H1 (cell line): ENCODE data around the gene MOV10L1. TPM values are rescaled to one million over a fixed set of nuclear protein-coding genes. Genes with fewer than 3 reads are reported as not detected.

ENCODE experiments used
- CTCF ChIA-PET: fragments of 300-600 bp; sonication (Branson Sonifier 250); formaldehyde crosslinking; loops from one replicate; lab custom pipeline; 2021; ENCODE audit not compliant: partially characterized antibody; lab: Charles Lee
- POLR2A ChIA-PET: fragments of 300-600 bp; sonication (Branson Sonifier 250); formaldehyde crosslinking; loops from one replicate; lab custom pipeline; 2021; ENCODE audit warnings: inconsistent platforms; ENCODE audit not compliant: partially characterized antibody; lab: Charles Lee
- DNase-seq, 2 experiments: peaks; one replicate each; pipeline versions ENCODE4 v3.0.0 to v3.0.0-alpha.2; 2010 to 2022; ENCODE audit warnings: low spot score in 2 of 2, low read depth in 1 of 2, mixed read lengths in 1 of 2
- FAIRE-seq: peaks from 2 replicates; lab custom pipeline; 2011; peaks lifted over from hg19 to GRCh38; lab: Jason Lieb, UNC
- H2AFZ ChIP-seq: 2 replicates; pipeline ENCODE4 v1.8.1; 2012; ENCODE audit warnings: low read length, inconsistent platforms
- H2AK5ac ChIP-seq: 2 replicates; pipeline ENCODE4 v1.6.1; 2013; ENCODE audit warnings: low read depth, low read length
- H2BK120ac ChIP-seq: replicated peaks from 2 replicates; pipeline ENCODE3; 2013; ENCODE audit warnings: low read depth, low read length, inconsistent platforms
- H2BK12ac ChIP-seq: 2 replicates; pipeline ENCODE4 v1.6.1; 2013; ENCODE audit warnings: low read depth, low read length
- H2BK15ac ChIP-seq: 2 replicates; pipeline ENCODE4 v1.6.1; 2013; ENCODE audit warnings: low read length
- H2BK20ac ChIP-seq: 2 replicates; pipeline ENCODE4 v1.6.1; 2013; ENCODE audit warnings: low read length
- H2BK5ac ChIP-seq: 2 replicates; pipeline ENCODE4 v1.6.1; 2013; ENCODE audit warnings: low read depth, low read length
- H3K14ac ChIP-seq: 2 replicates; pipeline ENCODE4 v1.6.1; 2013; ENCODE audit warnings: inconsistent platforms; ENCODE audit not compliant: insufficient read length
- H3K18ac ChIP-seq: 2 replicates; pipeline ENCODE4 v1.6.1; 2013; ENCODE audit warnings: low read length; ENCODE audit errors: extremely low read depth
- H3K23ac ChIP-seq: 2 replicates; pipeline ENCODE4 v1.6.1; 2013; ENCODE audit warnings: inconsistent platforms; ENCODE audit not compliant: insufficient read length
- H3K23me2 ChIP-seq: 2 replicates; pipeline ENCODE4 v1.6.1; 2013; ENCODE audit warnings: low read depth, low read length
- H3K27ac ChIP-seq: 2 replicates; pipeline ENCODE4 v1.6.1; 2011; ENCODE audit warnings: low read depth, low read length, inconsistent platforms
- H3K27me3 ChIP-seq, 4 experiments: replicated peaks in 1 of 4; 1 replicate in 1 of 4; 2 replicates in 3 of 4; pipeline versions ENCODE4 v1.6.1 to v1.8.1; 2011 to 2013; ENCODE audit warnings: low read length in 3 of 4, mild to moderate bottlenecking in 3 of 4, inconsistent platforms in 2 of 4, mixed read lengths in 2 of 4, moderate library complexity in 1 of 4; ENCODE audit not compliant: control insufficient read depth in 3 of 4, insufficient read depth in 3 of 4; ENCODE audit errors: extremely low read depth in 1 of 4
- H3K36me3 ChIP-seq, 4 experiments: 2 replicates each; pipeline versions ENCODE4 v1.6.1 to v1.8.1; 2011 to 2013; ENCODE audit warnings: mild to moderate bottlenecking in 4 of 4, low read length in 3 of 4, moderate library complexity in 2 of 4, control low read depth in 1 of 4, inconsistent platforms in 1 of 4; ENCODE audit not compliant: insufficient read depth in 4 of 4, control insufficient read depth in 2 of 4
- H3K4ac ChIP-seq: replicated peaks from 2 replicates; pipeline ENCODE3; 2013; ENCODE audit warnings: low read length, low read depth, mixed read lengths, inconsistent platforms; ENCODE audit not compliant: insufficient read length
- H3K4me1 ChIP-seq, 4 experiments: replicated peaks in 1 of 4; 1 replicate in 1 of 4; 2 replicates in 3 of 4; pipeline versions ENCODE4 v1.6.1 to v1.8.1; 2011 to 2013; ENCODE audit warnings: low read length in 3 of 4, inconsistent platforms in 2 of 4, mixed read lengths in 1 of 4; ENCODE audit not compliant: insufficient read depth in 4 of 4, control insufficient read depth in 3 of 4
- H3K4me2 ChIP-seq, 2 experiments: 2 replicates each; pipeline versions ENCODE4 v1.6.1 to v1.8.1; 2011 to 2013; ENCODE audit warnings: low read depth in 2 of 2, low read length in 2 of 2, control low read depth in 1 of 2, inconsistent platforms in 1 of 2, mild to moderate bottlenecking in 1 of 2; ENCODE audit not compliant: insufficient read depth in 1 of 2
- H3K4me3 ChIP-seq, 4 experiments: fragments of 200-600, 300-600 bp in 1 of 4; sonication (generic), shearing (Covaris generic), sonication (Bioruptor Twin) in 1 of 4; 2 replicates each; pipeline versions ENCODE4 v1.5.1 to v1.8.1; 2011 to 2016; ENCODE audit warnings: low read length in 4 of 4, low read depth in 3 of 4, control low read depth in 2 of 4, inconsistent platforms in 2 of 4, mild to moderate bottlenecking in 2 of 4, mixed read lengths in 1 of 4, moderate library complexity in 1 of 4; ENCODE audit not compliant: insufficient read depth in 2 of 4; ENCODE audit errors: extremely low read depth in 1 of 4
- H3K56ac ChIP-seq: replicated peaks from 2 replicates; pipeline ENCODE3; 2013; ENCODE audit warnings: low read depth, mild to moderate bottlenecking, mixed read lengths, low read length, inconsistent platforms; ENCODE audit not compliant: insufficient read length
- H3K79me1 ChIP-seq: 2 replicates; pipeline ENCODE4 v1.6.1; 2013; ENCODE audit warnings: low read depth, low read length, control low read depth
- H3K79me2 ChIP-seq, 2 experiments: 2 replicates each; pipeline versions ENCODE4 v1.6.1 to v1.8.1; 2012 to 2013; ENCODE audit warnings: low read length in 2 of 2, mild to moderate bottlenecking in 2 of 2, inconsistent platforms in 1 of 2; ENCODE audit not compliant: insufficient read depth in 2 of 2, control insufficient read depth in 1 of 2
- H3K9ac ChIP-seq, 4 experiments: replicated peaks in 1 of 4; 1 replicate in 1 of 4; 2 replicates in 3 of 4; pipeline versions ENCODE4 v1.6.1 to v1.8.1; 2011 to 2013; ENCODE audit warnings: low read depth in 3 of 4, low read length in 3 of 4, control low read depth in 2 of 4, mild to moderate bottlenecking in 2 of 4, moderate library complexity in 2 of 4, inconsistent platforms in 1 of 4; ENCODE audit errors: extremely low read depth in 1 of 4
- H3K9me3 ChIP-seq, 2 experiments: 2 replicates each; pipeline versions ENCODE4 v1.6.1 to v1.8.1; 2012 to 2013; ENCODE audit warnings: mild to moderate bottlenecking in 2 of 2, moderate library complexity in 2 of 2, control low read depth in 1 of 2, inconsistent platforms in 1 of 2, low read depth in 1 of 2, low read length in 1 of 2, mixed read lengths in 1 of 2; ENCODE audit not compliant: insufficient read depth in 2 of 2
- H4K20me1 ChIP-seq, 2 experiments: replicated peaks in 1 of 2; 2 replicates each; pipeline versions ENCODE3 to v1.8.1; 2011 to 2013; ENCODE audit warnings: inconsistent platforms in 2 of 2, low read length in 2 of 2, mild to moderate bottlenecking in 1 of 2; ENCODE audit not compliant: insufficient read depth in 2 of 2, control insufficient read depth in 1 of 2
- H4K5ac ChIP-seq: 2 replicates; pipeline ENCODE4 v1.6.1; 2013; ENCODE audit warnings: low read length, low read depth, mixed read lengths, inconsistent platforms; ENCODE audit not compliant: insufficient read length
- H4K8ac ChIP-seq: 2 replicates; pipeline ENCODE4 v1.8.0; 2013; ENCODE audit warnings: mild to moderate bottlenecking, moderate library complexity, low read length, inconsistent platforms; ENCODE audit not compliant: insufficient read depth; ENCODE audit errors: extremely low read depth
- H4K91ac ChIP-seq: replicated peaks from 2 replicates; pipeline ENCODE3; 2013; ENCODE audit warnings: low read length, mixed read lengths, inconsistent platforms; ENCODE audit not compliant: insufficient read length
- BACH1 ChIP-seq: IDR thresholded peaks from 2 replicates; pipeline ENCODE4 v1.6.1; 2012; ENCODE audit warnings: low read length, improper control_type of control experiment
- CBX8 ChIP-seq: fragments of 300-800, 300-1000 bp; sonication (generic); IDR thresholded peaks from 2 replicates; pipeline ENCODE4 v1.7.1; 2016; ENCODE audit warnings: low read depth, low read length, borderline replicate concordance
- CREB1 ChIP-seq: IDR thresholded peaks from 2 replicates; pipeline ENCODE4 v1.6.1; 2012; ENCODE audit warnings: inconsistent platforms
- EGR1 ChIP-seq: IDR thresholded peaks from 2 replicates; pipeline ENCODE4 v1.6.1; 2011; ENCODE audit warnings: low read depth, low read length, borderline replicate concordance
- FOSL1 ChIP-seq: IDR thresholded peaks from 2 replicates; pipeline ENCODE4 v1.6.1; 2011; ENCODE audit warnings: mild to moderate bottlenecking, low read depth, low read length, moderate library complexity; ENCODE audit not compliant: insufficient read depth
- KDM1A ChIP-seq: fragments of 200-600, 300-600 bp; sonication (generic); IDR thresholded peaks from 2 replicates; pipeline ENCODE4 v1.7.1; 2016; ENCODE audit warnings: mild to moderate bottlenecking, low read length, borderline replicate concordance
- KDM5A ChIP-seq: fragments of 200-600 bp; IDR thresholded peaks from 2 replicates; pipeline ENCODE4 v1.7.1; 2012; ENCODE audit warnings: mild to moderate bottlenecking, low read length, inconsistent platforms, mixed read lengths
- NRF1 ChIP-seq: IDR thresholded peaks from 2 replicates; pipeline ENCODE4 v1.6.1; 2011; ENCODE audit warnings: mild to moderate bottlenecking, low read depth, low read length, improper control_type of control experiment
- POU5F1 ChIP-seq: IDR thresholded peaks from 2 replicates; pipeline ENCODE4 v1.6.1; 2011; ENCODE audit warnings: low read depth, mild to moderate bottlenecking, low read length, moderate library complexity
- RAD21 ChIP-seq, 2 experiments: IDR thresholded peaks in 1 of 2; conservative IDR thresholded peaks in 1 of 2; 2 replicates each; pipeline ENCODE4 v1.6.1; 2011; ENCODE audit warnings: low read depth in 2 of 2, low read length in 2 of 2, improper control_type of control experiment in 1 of 2, inconsistent platforms in 1 of 2, mild to moderate bottlenecking in 1 of 2, moderate library complexity in 1 of 2
- RXRA ChIP-seq: IDR thresholded peaks from 2 replicates; pipeline ENCODE4 v1.6.1; 2011; ENCODE audit warnings: low read depth, mild to moderate bottlenecking, low read length, moderate library complexity; ENCODE audit not compliant: insufficient read depth
- SP2 ChIP-seq: IDR thresholded peaks from 2 replicates; pipeline ENCODE4 v1.6.1; 2012; ENCODE audit warnings: mild to moderate bottlenecking, low read length, inconsistent platforms
- TAF1 ChIP-seq: IDR thresholded peaks from 2 replicates; pipeline ENCODE4 v1.6.1; 2011; ENCODE audit warnings: mild to moderate bottlenecking, low read depth, low read length
- TAF7 ChIP-seq: optimal IDR thresholded peaks from 2 replicates; pipeline ENCODE3; 2011; ENCODE audit warnings: low read depth, mild to moderate bottlenecking, inconsistent platforms, low read length, moderate library complexity, borderline replicate concordance
- YY1 ChIP-seq: IDR thresholded peaks from 2 replicates; pipeline ENCODE4 v1.6.1; 2011; ENCODE audit warnings: low read depth, mild to moderate bottlenecking, low read length
- WGBS, 2 experiments: shearing (Covaris generic) in 1 of 2; methylation state at CpG; one replicate each; pipeline versions ENCODE4 v1.1.6 to v1.1.7; 2013 to 2015; ENCODE audit warnings: low lambda C conversion rate in 2 of 2, mixed read lengths in 2 of 2, inconsistent platforms in 1 of 2, low coverage in 1 of 2, missing lambda C conversion rate in 1 of 2; ENCODE audit not compliant: insufficient replicate concordance in 2 of 2, insufficient coverage in 1 of 2, insufficient read length in 1 of 2; ENCODE audit errors: extremely low coverage in 1 of 2, missing lambda C conversion rate in 1 of 2; 5-methylcytosine and 5-hydroxymethylcytosine counted together
- polyA plus RNA-seq, 7 experiments: library from polyadenylated mRNA; depleted of rRNA in 3 of 7; stranded (reverse) in 5 of 7; unstranded in 2 of 7; fragments of >200 nt in 5 of 7; fragments of 200-250 nt in 2 of 7; gene quantifications; 1 replicate in 5 of 7; 2 replicates in 1 of 7; 4 replicates in 1 of 7; pipeline versions ENCODE4 v1.2.1 to v1.2.3, GENCODE V29; 2011 to 2013; ENCODE audit warnings: missing spikeins in 2 of 7, mixed read lengths in 2 of 7
- total RNA-seq: library from RNA; stranded (reverse); fragmentation: NEBNext Ultra II Directional; extraction: Animal tissue kit (Norgen Biotek cat#: 25700); gene quantifications from 2 replicates; pipeline ENCODE4 v1.2.1, GENCODE V29; 2021

Gene MOV10L1
- total and polyA plus RNA-seq, 2 of the 8 experiments (the other 6 are each of a cell fraction or from before 2014, with no cell fraction given): 0.32 TPM; not detected in 1

DNA sequence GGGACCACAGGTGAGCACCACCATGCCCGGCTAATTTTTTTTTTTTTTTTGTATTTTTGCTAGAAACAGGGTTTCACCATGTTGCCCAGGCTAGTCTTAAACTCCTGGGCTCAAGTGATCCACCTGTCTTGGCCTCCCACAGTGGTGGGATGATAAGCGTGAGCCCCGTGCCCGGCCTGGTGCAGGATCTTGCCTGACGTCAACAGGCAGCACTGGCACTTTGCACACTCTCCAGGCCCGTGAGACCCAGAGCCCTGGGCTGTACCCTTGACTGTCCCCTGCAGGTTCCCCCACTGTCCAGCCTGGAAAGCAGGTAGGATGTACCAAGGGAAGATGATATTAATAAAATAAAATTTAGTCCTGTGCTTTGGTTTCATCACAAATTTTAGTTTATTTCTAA is 51.7 kb downstream of the MOV10L1 start:
- ChIA-PET POLR2A (interaction anchor here (0.6 to 1.0 kb wide), 2 partner anchors 30 to 371 kb away, joined by 3 read pairs; no protein-coding TSS in a partner anchor), CTCF (interaction anchor here (0.6 to 3.0 kb wide), 18 partner anchors 9 to 211 kb away, joined by 3 to 12 read pairs (median 5); partner anchors contain the start of genes HDAC10 and MLC1)
- H3K56ac ChIP-seq: no peak overlapping the region
- 81% methylated on average over 5 of the region's 6 CpGs; no CpG with 5 or more reads in 1 of the 2 experiments for WGBS, 2 experiments
- no peak overlapping the region for H4K91ac ChIP-seq
- H4K20me1 ChIP-seq: peaks cover 0 to under 1% of the 10 kb centered on the region in 2 experiments
- H2BK15ac ChIP-seq: no peak overlapping the region
- H3K36me3 ChIP-seq: no peaks in the 10 kb centered on the region
- no peaks in the 10 kb centered on the region for H3K79me2 ChIP-seq
- H3K14ac ChIP-seq: no peak overlapping the region
- no peak overlapping the region for H2AK5ac ChIP-seq
- H3K4ac ChIP-seq: no peak overlapping the region
- H3K9me3 ChIP-seq: no peaks in the 10 kb centered on the region
- no peak overlapping the region for H4K8ac ChIP-seq
- H3K4me3 ChIP-seq: no peak overlapping the region
- H3K23me2 ChIP-seq: no peaks in the 10 kb centered on the region
- no peak for FAIRE-seq
- no peak overlapping the region for H3K4me2 ChIP-seq
- H3K27me3 ChIP-seq: 0 out of 7 replicates have a peak, but pooled peaks cover 0 to 1% (median 0%) of the 10 kb centered on the region in 4 experiments
- no peak overlapping the region for H3K18ac ChIP-seq
- H3K79me1 ChIP-seq: no peaks in the 10 kb centered on the region
- no peak overlapping the region for H2BK20ac ChIP-seq
- no peak overlapping the region for H3K23ac ChIP-seq
- H2BK5ac ChIP-seq: no peak overlapping the region
- DNase-seq: no peak
- H2AFZ ChIP-seq: no peak overlapping the region
- H2BK120ac ChIP-seq: no peak overlapping the region
- H3K9ac ChIP-seq: no peak overlapping the region
- no peaks in the 10 kb centered on the region; a peak in 2 of 7 replicates for H3K4me1 ChIP-seq
- H2BK12ac ChIP-seq: no peak overlapping the region
- H4K5ac ChIP-seq: no peak overlapping the region
- no peak overlapping the region for H3K27ac ChIP-seq
- no peak for TF ChIP-seq RAD21 (IDR thresholded peaks at IDR 0.05 in 1 of 2, conservative IDR thresholded peaks at IDR 0.05 in 1 of 2; ENCODE audit: low read depth in 2 of 2, low read length in 2 of 2)
- TF ChIP-seq YY1: no peak
- TF ChIP-seq TAF7: no peak
- no peak for TF ChIP-seq POU5F1
- TF ChIP-seq NRF1: no peak
- TF ChIP-seq KDM5A: no peak
- TF ChIP-seq BACH1: no peak
- TF ChIP-seq FOSL1: no peak
- no peak for TF ChIP-seq CBX8
- no peak for TF ChIP-seq RXRA
- no peak for TF ChIP-seq SP2
- no peak for TF ChIP-seq EGR1
- TF ChIP-seq CREB1: no peak
- no peak for TF ChIP-seq TAF1
- TF ChIP-seq KDM1A: no peak
